HG03060 (cell line): ENCODE measurements around the gene FGGY.

Source experiments
- ATAC-seq: cut with Tn5 transposase; IDR thresholded peaks from one replicate; pipeline ENCODE4 v1.9.1; 2021; ENCODE audit warnings: low read depth, moderate number of reproducible peaks; ENCODE audit not compliant: unreplicated experiment

The FGGY gene

GRCh38 chr1:59771361-59771760 lies 474.5 kb downstream of the FGGY start:
- ATAC-seq: no peak

DNA sequence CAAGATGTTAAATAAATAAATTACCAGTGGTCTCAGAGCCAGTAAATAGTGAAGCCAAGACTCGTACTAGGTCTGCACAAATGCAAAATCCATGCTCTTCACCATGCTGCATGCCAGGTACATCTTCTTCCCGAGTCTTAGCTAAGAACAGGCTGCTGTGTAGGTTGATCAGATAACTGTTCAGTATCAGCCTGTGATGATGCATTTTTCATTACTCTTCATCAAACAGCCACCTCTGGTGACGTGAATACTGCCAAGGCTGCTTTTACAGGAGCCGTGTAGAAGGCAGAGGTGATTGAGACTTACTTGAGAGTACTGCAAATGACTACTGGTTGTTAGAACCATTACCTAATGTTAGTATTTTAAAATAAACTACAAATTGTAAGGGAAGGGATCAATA lies 478.6 kb downstream of the FGGY start:
- no peak for ATAC-seq

GRCh38 chr1:59776960-59777852 lies 480.3 kb downstream of the FGGY start:
- no peak for ATAC-seq

DNA sequence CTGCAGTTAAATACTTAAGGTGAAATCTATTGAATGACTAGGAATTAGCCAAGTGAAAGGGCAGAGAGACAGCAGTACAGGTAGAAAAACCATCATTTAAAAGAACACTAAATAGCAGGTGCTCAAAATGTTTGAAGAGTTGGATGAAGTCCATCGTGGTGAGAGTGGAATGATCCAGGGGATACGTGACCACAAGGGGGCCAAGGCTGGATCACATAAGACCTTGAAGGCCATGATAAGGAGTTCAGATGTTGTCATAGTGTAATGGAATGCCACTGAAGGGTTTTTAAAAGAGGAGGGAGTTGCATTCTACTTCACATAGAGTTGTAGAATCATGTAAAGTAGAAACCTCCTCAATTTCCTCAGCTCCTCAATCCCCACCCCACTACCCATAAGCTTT lies 483.1 kb downstream of the FGGY start:
- ATAC-seq: no peak

GRCh38 chr1:59788825-59789224 lies 491.9 kb downstream of the FGGY start:
- ATAC-seq: no peak

GRCh38 chr1:59798600-59798999 lies 501.7 kb downstream of the FGGY start:
- no peak for ATAC-seq

- ATAC-seq: no peak
These were observed 506.7 kb downstream of the FGGY start for GRCh38 chr1:59803458-59804038.

- no peak for ATAC-seq
These were observed 507.4 kb downstream of the FGGY start for GRCh38 chr1:59804301-59804700.

DNA sequence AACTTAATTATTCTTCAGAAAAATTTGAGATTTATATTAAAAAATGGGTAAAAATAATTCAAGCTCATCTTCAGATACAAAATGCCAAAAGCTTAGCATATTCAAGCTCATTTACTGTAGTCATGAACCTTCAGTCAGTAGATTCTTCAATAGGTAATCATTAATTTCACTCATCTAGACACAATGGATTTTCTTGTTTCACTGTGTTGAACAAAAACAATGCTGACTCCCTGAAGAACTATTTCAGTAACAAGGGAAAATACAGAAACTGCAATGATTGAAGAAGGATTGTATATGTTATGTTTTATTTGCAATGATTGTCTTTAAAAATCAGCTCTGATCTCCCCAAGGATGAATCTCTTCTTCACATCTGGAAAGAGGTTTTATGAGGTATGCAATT lies 508.7 kb downstream of the FGGY start:
- no peak for ATAC-seq
